ENCODE measurements around the gene PTCD1. TPM values are rescaled to one million over a fixed set of nuclear protein-coding genes. Genes with fewer than 3 reads are reported as not detected.

PTCD1 gene
- polyA plus RNA-seq, 1 donor (not counting 4 experiments of a cell fraction or from before 2014, with no cell fraction given): 2.8 TPM

DNA sequence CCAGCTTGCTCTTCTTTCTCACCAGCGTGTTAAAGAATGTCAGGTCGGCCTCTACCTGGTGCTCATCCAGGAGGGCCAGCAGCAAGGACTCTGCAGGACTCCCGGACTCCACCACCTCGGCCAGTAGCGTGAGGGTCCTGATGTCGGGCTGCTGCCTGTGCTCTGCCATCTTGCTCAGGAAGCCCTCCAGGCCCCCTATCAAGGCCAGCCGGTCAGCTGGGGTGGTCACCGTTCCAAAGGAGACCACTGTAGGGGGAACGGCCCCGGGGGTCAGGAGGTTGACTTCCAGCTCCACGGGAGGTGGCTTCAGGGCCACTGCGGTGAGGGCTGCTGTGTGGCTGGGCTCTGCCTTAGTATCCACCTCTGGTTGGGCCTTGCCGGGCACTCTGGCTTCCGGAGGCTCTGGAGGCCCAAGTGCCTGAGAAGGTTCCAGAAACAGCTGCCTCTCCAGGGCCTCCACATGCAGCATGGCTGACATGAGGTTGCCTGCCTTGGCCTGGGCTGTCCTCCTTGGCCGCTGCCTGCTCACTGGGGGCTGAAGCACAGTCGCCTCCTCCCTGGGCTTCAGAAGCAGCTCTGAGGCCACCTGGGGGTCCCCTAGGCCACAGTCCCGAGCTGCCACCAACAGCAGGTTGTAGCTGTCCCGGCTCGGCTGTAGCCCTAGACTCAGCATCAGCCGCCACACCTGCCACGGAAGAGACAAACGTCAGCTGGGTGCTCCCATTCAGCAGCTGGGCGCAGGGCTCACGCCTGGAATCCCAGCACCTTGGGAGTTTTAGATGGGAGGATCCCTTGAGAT, 13.5 kb downstream of the PTCD1 start:
- no peak for TF ChIP-seq EZH2 (IDR thresholded peaks at IDR 0.05; ENCODE audit: low read length)
- TF ChIP-seq, protein P1, sequence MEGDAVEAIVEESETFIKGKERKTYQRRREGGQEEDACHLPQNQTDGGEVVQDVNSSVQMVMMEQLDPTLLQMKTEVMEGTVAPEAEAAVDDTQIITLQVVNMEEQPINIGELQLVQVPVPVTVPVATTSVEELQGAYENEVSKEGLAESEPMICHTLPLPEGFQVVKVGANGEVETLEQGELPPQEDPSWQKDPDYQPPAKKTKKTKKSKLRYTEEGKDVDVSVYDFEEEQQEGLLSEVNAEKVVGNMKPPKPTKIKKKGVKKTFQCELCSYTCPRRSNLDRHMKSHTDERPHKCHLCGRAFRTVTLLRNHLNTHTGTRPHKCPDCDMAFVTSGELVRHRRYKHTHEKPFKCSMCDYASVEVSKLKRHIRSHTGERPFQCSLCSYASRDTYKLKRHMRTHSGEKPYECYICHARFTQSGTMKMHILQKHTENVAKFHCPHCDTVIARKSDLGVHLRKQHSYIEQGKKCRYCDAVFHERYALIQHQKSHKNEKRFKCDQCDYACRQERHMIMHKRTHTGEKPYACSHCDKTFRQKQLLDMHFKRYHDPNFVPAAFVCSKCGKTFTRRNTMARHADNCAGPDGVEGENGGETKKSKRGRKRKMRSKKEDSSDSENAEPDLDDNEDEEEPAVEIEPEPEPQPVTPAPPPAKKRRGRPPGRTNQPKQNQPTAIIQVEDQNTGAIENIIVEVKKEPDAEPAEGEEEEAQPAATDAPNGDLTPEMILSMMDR (optimal IDR thresholded peaks at IDR 0.05 in 1 of 3, IDR thresholded peaks at IDR 0.05 in 1 of 3, conservative IDR thresholded peaks at IDR 0.05 in 1 of 3; ENCODE audit: extremely low read depth in 1 of 3, insufficient read depth in 2 of 3, low read length in 3 of 3): no peak
- Histone ChIP-seq H2AFZ (ENCODE audit: control insufficient read depth, low read length) (no peak overlapping the region), H3K36me3 (ENCODE audit: control insufficient read depth in 2 of 2, extremely low read depth in 1 of 2, insufficient read depth in 2 of 2, low read length in 2 of 2) (peaks cover 24 to 32% of the 10 kb centered on the region in 2 experiments), H3K79me2 (ENCODE audit: control insufficient read depth, insufficient read depth, low read length) (no peaks in the 10 kb centered on the region), H3K4me2 (ENCODE audit: control insufficient read depth, extremely low read depth, insufficient read depth, low read depth, low read length) (no peak overlapping the region), H3K9me1 (ENCODE audit: control insufficient read depth, extremely low read depth, insufficient read depth, low read length) (no peaks in the 10 kb centered on the region), H3K4me3 (ENCODE audit: control insufficient read depth in 2 of 3, extremely low read depth in 1 of 3, insufficient read depth in 2 of 3, low read depth in 1 of 3, low read length in 3 of 3) (no peak overlapping the region), H3K9ac (ENCODE audit: control insufficient read depth, extremely low read depth, insufficient read depth, low read length) (no peak overlapping the region), H3K27me3 (ENCODE audit: control insufficient read depth, extremely low read depth, insufficient read depth, low read length) (no peaks in the 10 kb centered on the region), H4K20me1 (ENCODE audit: control insufficient read depth, extremely low read depth, insufficient read depth, low read length) (no peaks in the 10 kb centered on the region), H3K4me1 (ENCODE audit: control insufficient read depth, extremely low read depth, insufficient read depth, low read length) (no peaks in the 10 kb centered on the region), H3K9me3 (ENCODE audit: control insufficient read depth, low read depth, low read length) (no peaks in the 10 kb centered on the region), H3K27ac (ENCODE audit: control insufficient read depth, insufficient read depth, low read length) (no peak overlapping the region)
- DNase-seq (ENCODE audit: low read depth, low spot score): no peak
- FAIRE-seq: no peak
- dilution Hi-C loops (cut with MboI; ENCODE audit: extremely low pct_ligation_motif_present, low sequenced_read_pairs): no loop called here

DNA sequence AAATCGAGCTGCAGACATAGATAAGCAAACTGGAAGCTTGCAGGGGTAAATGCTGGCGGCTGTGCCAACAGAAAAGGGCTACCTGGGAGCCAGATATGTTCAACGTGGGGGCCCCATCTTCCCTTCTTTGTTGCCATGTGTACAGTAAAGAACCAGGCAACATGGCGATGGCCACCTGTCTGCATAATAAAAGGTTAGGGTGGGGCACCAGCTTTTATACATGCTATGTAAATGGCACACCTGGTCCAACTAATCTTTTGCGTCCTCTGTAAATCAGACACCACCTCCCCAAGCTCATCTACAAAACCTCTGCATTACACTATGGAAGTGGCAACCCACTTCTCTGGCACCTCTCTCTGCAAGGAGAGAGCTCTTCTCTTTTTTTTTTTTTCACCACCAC, 16.0 kb downstream of the PTCD1 start:
- no peak for TF ChIP-seq EZH2 (IDR thresholded peaks at IDR 0.05; ENCODE audit: low read length)
- TF ChIP-seq, protein P1 (optimal IDR thresholded peaks at IDR 0.05 in 1 of 3, IDR thresholded peaks at IDR 0.05 in 1 of 3, conservative IDR thresholded peaks at IDR 0.05 in 1 of 3; ENCODE audit: extremely low read depth in 1 of 3, insufficient read depth in 2 of 3, low read length in 3 of 3): no peak
- Histone ChIP-seq H3K9ac (ENCODE audit: control insufficient read depth, extremely low read depth, insufficient read depth, low read length) (no peak overlapping the region), H2AFZ (ENCODE audit: control insufficient read depth, low read length) (no peak overlapping the region), H3K4me1 (ENCODE audit: control insufficient read depth, extremely low read depth, insufficient read depth, low read length) (no peaks in the 10 kb centered on the region), H4K20me1 (ENCODE audit: control insufficient read depth, extremely low read depth, insufficient read depth, low read length) (peaks cover 2% of the 10 kb centered on the region), H3K27me3 (ENCODE audit: control insufficient read depth, extremely low read depth, insufficient read depth, low read length) (no peaks in the 10 kb centered on the region), H3K4me3 (ENCODE audit: control insufficient read depth in 2 of 3, extremely low read depth in 1 of 3, insufficient read depth in 2 of 3, low read depth in 1 of 3, low read length in 3 of 3) (no peak overlapping the region), H3K4me2 (ENCODE audit: control insufficient read depth, extremely low read depth, insufficient read depth, low read depth, low read length) (no peak overlapping the region), H3K9me3 (ENCODE audit: control insufficient read depth, low read depth, low read length) (no peaks in the 10 kb centered on the region), H3K36me3 (ENCODE audit: control insufficient read depth in 2 of 2, extremely low read depth in 1 of 2, insufficient read depth in 2 of 2, low read length in 2 of 2) (peaks cover 33 to 41% of the 10 kb centered on the region in 2 experiments), H3K79me2 (ENCODE audit: control insufficient read depth, insufficient read depth, low read length) (no peaks in the 10 kb centered on the region), H3K27ac (ENCODE audit: control insufficient read depth, insufficient read depth, low read length) (no peak overlapping the region), H3K9me1 (ENCODE audit: control insufficient read depth, extremely low read depth, insufficient read depth, low read length) (no peaks in the 10 kb centered on the region)
- DNase-seq (ENCODE audit: low read depth, low spot score) (no peak), FAIRE-seq (no peak)
- dilution Hi-C loops (cut with MboI; ENCODE audit: extremely low pct_ligation_motif_present, low sequenced_read_pairs): no loop called here
